NT2/D1 (cell line): ENCODE data around the gene SMIM22.

Source experiments
- SUZ12 ChIP-seq: IDR thresholded peaks from 2 replicates; pipeline ENCODE4 v1.6.1; 2011; ENCODE audit not compliant: insufficient read length, insufficient read depth; ENCODE audit errors: extremely low read depth
- YY1 ChIP-seq: IDR thresholded peaks from 2 replicates; pipeline ENCODE4 v1.6.1; 2011; ENCODE audit not compliant: insufficient read length, insufficient read depth
- ZNF274 ChIP-seq: IDR thresholded peaks from 2 replicates; pipeline ENCODE4 v1.6.1; 2011; ENCODE audit warnings: mild to moderate bottlenecking, low read depth, low read length

DNA sequence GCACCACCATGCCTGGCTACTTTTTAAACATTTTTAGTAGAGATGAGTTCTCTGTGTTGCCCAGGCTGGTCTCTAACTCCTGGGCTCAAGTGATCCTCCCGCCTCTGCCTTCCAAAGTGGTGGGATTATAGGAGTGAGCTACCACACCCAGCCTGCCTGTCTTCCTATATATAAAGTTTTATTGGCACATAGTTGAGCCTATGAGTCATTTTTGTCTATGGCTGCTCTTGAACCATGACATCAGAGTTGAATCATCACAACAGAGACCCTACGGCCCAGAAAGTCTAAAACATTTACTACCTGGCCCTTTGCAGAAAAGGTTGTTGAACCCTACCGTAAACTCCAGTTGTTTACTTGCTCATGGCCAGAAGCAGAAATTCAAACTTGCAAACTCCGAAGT lies 14.9 kb upstream of the SMIM22 start:
- TF ChIP-seq ZNF274, result no peak
- TF ChIP-seq SUZ12, result no peak
- no peak for TF ChIP-seq YY1
